Measurements from ENCODE around the gene MACROD2.
"Not testable (repeated sequence)": the region's sequence is repeated elsewhere in the genome, so short reads cannot be mapped to it uniquely, and the experiment has no call there.

MACROD2 gene

GRCh38 chr20:15511551-15511950 lies 1516.2 kb downstream of the MACROD2 start:
- DNase-seq (ENCODE audit: low read depth in 2 of 2): no peak

GRCh38 chr20:15512916-15513315 lies 1517.6 kb downstream of the MACROD2 start:
- DNase-seq (ENCODE audit: low read depth in 2 of 2): no peak

GRCh38 chr20:15515691-15516090 lies 1520.4 kb downstream of the MACROD2 start:
- no peak for DNase-seq (ENCODE audit: low read depth in 2 of 2)

GRCh38 chr20:15520930-15521524 lies 1525.7 kb downstream of the MACROD2 start:
- no peak for DNase-seq (ENCODE audit: low read depth in 2 of 2)

GRCh38 chr20:15523400-15523799 lies 1528.1 kb downstream of the MACROD2 start:
- DNase-seq (ENCODE audit: low read depth in 2 of 2): no peak

- DNase-seq (ENCODE audit: low read depth in 2 of 2): no peak
These were observed 1533.2 kb downstream of the MACROD2 start for GRCh38 chr20:15528391-15529111.

GRCh38 chr20:15535863-15536262 lies 1540.5 kb downstream of the MACROD2 start:
- DNase-seq (ENCODE audit: low read depth in 2 of 2): no peak

- DNase-seq (ENCODE audit: low read depth in 2 of 2): not testable (repeated sequence)
These were observed 1541.9 kb downstream of the MACROD2 start for GRCh38 chr20:15537200-15537599.

- DNase-seq (ENCODE audit: low read depth in 2 of 2): no peak
These were observed 1547.3 kb downstream of the MACROD2 start for GRCh38 chr20:15542655-15543054.

GRCh38 chr20:15544742-15545141 lies 1549.4 kb downstream of the MACROD2 start:
- no peak for DNase-seq (ENCODE audit: low read depth in 2 of 2)

GRCh38 chr20:15546525-15547023 lies 1551.3 kb downstream of the MACROD2 start:
- DNase-seq (ENCODE audit: low read depth in 2 of 2): no peak

GRCh38 chr20:15547119-15547518 lies 1551.8 kb downstream of the MACROD2 start:
- no peak for DNase-seq (ENCODE audit: low read depth in 2 of 2)

GRCh38 chr20:15550116-15550870 lies 1555.0 kb downstream of the MACROD2 start:
- DNase-seq (ENCODE audit: low read depth in 2 of 2): no peak

GRCh38 chr20:15555913-15556312 lies 1560.6 kb downstream of the MACROD2 start:
- DNase-seq (ENCODE audit: low read depth in 2 of 2): no peak

GRCh38 chr20:15556869-15557268 lies 1561.6 kb downstream of the MACROD2 start:
- DNase-seq (ENCODE audit: low read depth in 2 of 2): no peak

GRCh38 chr20:15561070-15561569 lies 1565.8 kb downstream of the MACROD2 start:
- DNase-seq (ENCODE audit: low read depth in 2 of 2): no peak

GRCh38 chr20:15561707-15562404 lies 1566.5 kb downstream of the MACROD2 start:
- DNase-seq (ENCODE audit: low read depth in 2 of 2): no peak

GRCh38 chr20:15563836-15564235 lies 1568.5 kb downstream of the MACROD2 start:
- DNase-seq (ENCODE audit: low read depth in 2 of 2): no peak

- no peak for DNase-seq (ENCODE audit: low read depth in 2 of 2)
These were observed 1569.7 kb downstream of the MACROD2 start for GRCh38 chr20:15564981-15565380.

- DNase-seq (ENCODE audit: low read depth in 2 of 2): no peak
These were observed 1570.5 kb downstream of the MACROD2 start for GRCh38 chr20:15565786-15566185.

GRCh38 chr20:15567219-15567618 lies 1571.9 kb downstream of the MACROD2 start:
- DNase-seq (ENCODE audit: low read depth in 2 of 2): no peak

- no peak for DNase-seq (ENCODE audit: low read depth in 2 of 2)
These were observed 1574.8 kb downstream of the MACROD2 start for GRCh38 chr20:15570156-15570555.
